Measurements from ENCODE around the gene CUX1.
"Not testable (repeated sequence)": the region's sequence is repeated elsewhere in the genome, so short reads cannot be mapped to it uniquely, and the experiment has no call there.

The CUX1 gene

DNA sequence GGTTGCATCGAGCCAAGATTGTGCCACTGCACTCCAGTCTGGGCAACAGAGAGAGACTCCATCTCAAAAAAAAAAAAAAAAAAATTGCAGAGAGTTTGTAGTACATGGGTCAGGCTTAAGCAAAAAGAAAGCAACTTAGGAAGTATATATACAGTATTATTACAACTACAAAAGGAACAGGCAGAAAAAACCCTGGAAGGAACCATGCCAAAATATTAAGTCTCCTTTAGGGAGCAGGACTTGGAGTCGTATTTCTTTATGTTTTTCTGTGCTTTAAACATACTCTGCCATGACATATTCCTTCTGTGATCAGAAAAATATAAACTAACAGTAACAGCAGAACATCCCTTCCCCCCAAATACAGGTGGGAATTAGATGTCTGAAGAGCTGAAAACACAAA is 144.4 kb downstream of the CUX1 start:
- DNase-seq: no peak

DNA sequence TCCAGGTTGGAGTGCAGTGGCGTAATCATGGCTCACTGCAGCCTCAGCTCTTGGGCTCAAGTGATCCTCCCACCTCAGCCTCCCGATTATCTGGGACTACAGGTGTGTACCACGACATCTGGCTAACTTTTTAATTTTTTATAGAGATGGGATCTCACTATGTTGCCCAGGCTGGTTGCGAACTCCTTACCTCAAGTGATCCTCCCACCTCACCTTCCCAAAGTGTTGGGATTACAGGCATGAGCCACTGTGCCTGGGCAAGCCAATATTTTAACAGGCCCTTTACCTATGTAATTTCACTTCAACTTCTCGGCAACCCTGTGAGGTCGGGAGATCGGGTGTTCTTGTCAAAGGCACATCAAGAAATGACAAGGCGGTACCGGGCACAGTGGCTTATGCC is 146.3 kb downstream of the CUX1 start:
- no peak for DNase-seq

DNA sequence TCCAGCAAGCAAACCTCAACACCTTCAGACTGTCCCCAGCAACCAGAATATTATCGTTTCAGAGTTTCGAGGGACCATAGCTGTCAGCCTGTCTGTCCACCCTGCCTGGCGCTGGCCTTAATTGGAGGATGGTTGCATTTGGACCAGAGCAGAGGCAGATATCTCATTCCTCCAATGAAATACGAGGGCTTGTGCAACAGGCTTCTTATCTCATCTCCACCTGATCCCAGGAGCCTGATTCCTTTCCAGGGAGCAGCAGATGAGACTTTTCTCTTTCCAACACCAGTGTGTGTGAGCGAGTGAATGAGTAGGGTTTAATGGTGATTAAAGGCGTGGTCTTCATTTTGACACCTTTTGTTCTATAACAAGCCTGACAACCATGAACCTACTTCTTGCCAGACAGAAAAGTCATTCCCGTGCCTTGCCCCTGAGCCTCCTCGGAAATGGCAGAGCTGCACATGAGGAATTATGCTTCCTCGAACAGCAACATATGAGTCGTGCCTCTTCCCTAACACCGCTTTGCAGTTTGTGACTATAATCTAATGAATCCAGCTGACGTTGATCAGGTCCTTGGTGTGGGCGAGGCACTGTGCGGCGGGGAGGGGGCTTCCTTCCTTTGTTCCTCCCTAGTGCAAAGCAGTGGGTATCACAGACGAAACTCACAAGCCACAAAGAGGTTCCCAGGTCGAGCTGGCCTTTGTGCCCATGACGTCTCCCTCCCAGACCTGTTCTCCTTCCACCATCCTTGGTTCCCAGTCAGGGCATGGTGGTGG is 147.4 kb downstream of the CUX1 start:
- no peak for DNase-seq

- DNase-seq: no peak
Measured at GRCh38 chr7:101968720-101969466, 151.5 kb downstream of the CUX1 start.

- DNase-seq: no peak
Measured at GRCh38 chr7:101969997-101970585, 152.7 kb downstream of the CUX1 start.

GRCh38 chr7:101970801-101971200 is 153.4 kb downstream of the CUX1 start:
- no peak for DNase-seq

DNA sequence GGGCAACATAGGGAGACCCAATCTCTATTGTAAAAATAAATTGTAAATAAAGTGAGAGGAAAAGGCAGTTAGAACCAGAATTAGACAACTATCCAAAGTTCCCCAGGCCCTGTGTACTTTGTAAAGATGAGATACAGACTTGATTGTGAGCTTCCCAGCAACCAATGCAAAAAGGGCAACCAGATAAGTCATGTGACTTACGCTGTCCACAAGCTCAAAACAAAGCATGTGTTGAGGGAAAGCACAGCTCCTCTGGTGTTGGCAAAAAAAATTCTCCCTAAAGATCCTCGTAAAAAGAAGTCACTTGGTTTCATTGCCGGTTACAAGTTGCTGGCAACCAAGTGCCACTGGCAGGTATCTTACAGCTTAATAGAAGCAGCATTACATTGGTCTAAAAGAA is 154.0 kb downstream of the CUX1 start:
- no peak for DNase-seq

DNA sequence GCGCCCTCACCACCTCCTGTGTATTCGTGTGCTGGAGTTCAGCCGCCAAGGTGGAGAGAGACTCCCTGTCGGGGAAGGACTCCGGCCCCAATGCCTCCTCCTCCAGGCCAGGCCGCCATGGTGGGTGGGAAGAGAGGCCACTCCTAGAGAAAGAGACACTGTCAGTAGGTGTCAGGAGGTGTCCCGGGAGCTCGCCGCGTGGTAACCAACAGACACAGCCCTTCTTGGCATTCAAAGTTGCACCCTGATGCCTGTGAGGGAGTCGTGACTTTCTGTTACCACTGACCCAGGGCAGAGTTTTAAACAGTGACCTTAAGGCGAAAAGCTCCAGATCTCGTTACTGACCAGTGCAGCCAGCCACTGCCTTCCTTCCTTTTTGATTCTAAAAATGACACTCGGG is 155.2 kb downstream of the CUX1 start:
- no peak for DNase-seq

- no peak for DNase-seq
Measured at GRCh38 chr7:101973130-101973529, 155.7 kb downstream of the CUX1 start.

DNA sequence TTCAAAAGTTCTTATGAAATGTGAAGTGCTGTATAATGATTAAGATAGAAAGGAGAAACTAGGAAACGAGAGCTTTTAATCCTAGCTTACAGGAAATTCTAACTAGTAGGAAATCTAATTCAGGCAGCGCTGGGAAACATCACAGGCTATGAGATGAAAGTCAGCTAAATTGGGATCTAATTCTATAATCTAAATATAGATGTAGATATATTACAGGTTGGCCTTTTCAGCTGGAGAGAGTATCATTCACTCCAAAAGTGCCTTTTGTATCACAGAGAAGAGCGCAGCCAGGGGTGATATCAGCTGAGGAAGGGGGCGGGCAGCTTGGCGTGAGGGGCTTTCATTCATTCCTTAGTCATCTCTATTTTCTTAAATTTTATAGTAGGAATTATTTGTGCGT is 157.0 kb downstream of the CUX1 start:
- no peak for DNase-seq

DNA sequence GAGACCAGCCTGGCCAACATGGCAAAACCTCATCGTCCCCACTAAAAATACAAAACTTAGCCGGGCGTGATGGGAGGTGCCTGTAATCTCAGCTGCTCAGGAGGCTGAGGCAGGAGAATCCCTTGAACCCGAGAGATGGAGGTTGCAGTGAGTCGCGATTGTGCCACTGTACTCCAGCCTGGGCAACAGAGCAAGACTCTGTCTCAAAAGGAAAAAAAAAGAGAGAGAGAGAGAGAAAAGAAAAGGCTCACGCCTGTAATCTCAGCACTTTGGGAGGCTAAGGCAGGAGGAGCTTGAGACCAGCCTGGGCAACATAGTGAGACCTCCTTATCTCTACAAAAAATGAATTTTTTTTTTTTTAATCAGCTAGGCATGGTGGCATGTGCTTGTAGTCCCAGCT is 157.6 kb downstream of the CUX1 start:
- no peak for DNase-seq

DNA sequence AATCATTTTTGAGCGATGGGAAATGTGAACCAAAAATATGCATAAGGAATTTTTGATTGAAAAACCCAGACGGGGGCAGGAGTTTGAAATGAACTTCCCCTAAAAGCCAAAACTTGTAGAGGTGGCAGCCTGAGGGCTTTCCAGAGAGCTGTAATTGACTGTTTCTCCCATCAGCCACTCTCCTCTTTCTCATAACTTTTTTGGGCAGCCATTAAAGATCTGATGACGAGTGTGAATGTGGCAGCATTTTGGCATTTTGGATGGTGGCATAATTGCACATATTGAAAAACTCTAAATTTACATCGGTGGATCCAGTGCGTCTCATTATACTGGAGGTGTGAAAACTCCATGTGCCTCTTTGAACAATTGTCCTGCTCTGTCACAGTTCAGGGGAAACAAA is 159.0 kb downstream of the CUX1 start:
- no peak for DNase-seq

- DNase-seq: no peak
Measured at GRCh38 chr7:101977249-101977648, 159.8 kb downstream of the CUX1 start.

- DNase-seq: no peak
Measured at GRCh38 chr7:101978683-101979082, 161.3 kb downstream of the CUX1 start.

DNA sequence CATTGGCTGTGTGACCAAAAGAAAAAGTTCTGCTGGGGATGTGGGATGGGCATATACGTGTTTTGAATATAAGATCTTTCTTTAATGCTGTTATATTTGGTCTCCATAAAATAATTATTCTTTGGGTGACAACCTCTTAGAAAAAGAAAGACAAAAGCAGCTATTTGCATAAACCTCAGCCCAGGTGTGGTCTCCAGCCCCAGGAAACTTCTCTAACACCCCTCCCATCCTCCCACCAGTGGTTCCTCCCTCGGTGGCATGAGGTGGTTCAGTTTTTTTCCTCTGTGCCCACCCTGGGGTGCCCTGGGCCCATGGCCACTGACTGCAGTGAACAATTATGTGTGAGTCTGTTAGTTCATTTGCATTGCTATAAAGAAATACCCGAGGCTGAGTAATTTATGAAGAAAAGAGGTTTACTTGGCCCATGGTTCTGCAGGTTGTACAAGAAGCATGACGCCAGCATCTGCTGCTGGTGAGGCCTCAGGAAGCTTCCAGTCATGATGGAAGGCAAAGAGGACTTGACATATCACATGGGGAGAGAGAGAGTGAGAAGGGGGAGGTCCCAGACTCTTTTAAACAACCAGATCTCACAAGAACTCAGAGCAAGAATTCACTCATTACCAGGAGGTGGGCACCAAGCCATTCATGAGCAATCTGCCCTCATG is 165.9 kb downstream of the CUX1 start:
- no peak for DNase-seq

GRCh38 chr7:101984133-101984879 is 166.9 kb downstream of the CUX1 start:
- peak; percentile 14 for DNase-seq

DNA sequence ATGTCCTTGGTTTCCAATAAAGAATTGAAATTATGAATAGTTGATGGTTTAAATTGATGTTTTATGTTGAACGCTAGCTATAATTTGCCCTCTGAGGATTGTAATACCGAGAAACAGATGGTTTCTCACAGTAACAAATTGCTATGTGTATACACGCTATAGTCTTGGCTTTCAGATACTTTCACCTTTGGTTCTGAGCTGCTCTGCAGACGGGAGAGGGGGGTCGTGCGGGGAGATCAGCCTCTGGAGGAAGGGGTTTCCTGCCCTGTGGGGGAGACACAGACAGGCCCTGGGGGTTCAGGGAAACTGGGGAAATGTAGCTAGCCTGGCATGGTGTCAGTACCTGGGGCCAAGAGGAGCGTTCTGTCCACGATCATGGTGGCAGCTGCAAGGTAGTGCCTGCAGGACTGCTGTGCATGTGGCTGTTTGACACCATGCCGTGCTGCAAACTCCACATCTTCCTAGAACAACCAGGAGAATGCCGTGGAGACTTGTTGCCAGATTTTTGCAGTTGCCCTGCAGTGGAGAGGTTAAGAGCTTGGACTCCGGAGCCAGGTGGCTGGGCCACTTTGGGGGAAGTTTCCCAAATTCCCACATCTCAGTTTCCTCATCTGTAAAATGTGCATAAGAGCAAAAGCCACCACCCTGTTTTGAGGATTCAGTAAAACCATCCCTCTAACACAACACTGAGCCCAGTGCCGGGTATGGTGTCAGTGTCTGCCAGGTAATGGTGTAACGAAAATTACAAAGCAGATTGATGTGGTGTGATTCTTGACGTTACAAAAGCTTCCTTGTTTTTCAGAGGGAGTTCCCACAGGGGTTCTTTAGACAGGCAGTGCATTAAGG is 167.9 kb downstream of the CUX1 start:
- peak; percentile 73 for DNase-seq

DNA sequence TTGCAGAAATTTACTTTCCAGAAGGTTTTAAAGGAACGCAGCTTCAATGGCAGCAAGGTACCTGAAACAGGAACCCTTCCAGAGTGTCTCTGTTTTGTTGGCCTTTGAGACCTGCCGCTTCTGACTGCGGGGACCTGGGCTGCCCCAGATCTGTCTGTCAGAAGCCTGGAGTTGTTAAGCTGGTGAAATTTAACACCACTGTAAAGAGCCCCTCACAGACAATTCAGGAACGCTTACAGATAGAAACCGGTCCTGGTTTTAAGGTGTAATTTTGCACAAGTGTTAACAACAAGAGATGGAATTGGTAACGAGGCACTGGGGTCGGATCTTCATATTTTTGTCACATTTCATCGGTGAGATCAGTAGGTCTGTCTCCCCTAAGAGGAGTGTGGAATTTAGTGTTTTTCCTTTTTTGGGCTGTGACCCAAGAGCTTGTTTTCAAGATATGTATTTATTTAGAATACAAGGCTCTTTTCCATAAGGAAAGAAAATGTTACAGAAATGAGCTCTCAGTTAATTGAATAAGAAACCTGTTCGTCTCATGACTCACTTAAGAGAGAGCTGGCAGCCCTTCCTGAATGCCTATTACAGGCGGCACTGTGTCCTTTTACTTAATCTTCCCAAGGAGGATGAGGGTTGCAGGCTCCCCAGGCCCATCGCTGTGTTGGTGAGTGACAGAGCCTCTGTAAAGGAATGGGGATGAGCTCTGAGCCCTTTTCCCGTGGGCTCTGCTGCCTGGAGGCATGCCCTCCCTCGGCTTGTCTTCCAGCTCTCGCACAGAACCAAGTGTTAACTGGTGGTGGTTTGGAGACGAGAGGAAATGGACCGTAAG is 168.7 kb downstream of the CUX1 start:
- no peak for DNase-seq

DNA sequence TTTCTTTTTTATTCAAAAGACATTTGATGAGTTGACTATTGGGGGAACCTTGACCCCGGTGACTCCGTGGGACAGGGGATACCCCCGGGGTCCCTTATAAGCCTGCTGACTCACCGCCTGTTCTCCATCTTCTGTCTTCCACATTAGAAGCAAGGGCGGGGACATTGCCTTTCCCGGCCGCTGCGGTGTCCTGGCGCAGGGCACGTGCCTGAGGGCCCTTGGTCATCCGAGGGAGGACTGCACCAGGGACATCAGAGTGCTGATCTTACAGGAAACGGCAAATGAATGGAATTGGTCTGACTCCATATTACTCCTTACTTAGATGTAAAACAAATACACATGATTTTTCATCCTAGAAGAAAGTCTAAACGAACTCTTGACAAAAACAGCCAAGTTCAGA is 170.1 kb downstream of the CUX1 start:
- DNase-seq: no peak

DNA sequence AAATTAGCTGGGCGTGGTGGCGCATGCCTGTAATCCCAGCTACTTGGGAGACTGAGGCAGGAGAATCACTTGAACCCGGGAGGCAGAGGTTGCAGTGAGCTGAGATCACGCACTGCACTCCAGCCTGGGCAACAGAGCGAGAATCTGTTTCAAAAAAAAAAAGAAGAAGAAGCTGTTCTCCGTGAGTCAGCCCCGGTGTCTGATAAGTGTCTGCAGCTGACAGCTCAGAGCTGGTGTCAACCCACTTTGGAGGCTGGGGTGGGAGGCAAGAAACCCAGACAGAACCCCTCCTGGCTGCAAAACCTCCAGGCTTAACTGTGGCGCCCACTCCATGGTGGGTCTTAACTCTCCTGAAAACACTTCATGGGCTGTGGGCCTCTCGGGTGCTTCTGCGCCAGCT is 170.6 kb downstream of the CUX1 start:
- not testable (repeated sequence) for DNase-seq

- no peak for DNase-seq
Measured at GRCh38 chr7:101988513-101988912, 171.1 kb downstream of the CUX1 start.
